OCI-LY3 (cell line): ENCODE results near the gene ETV1.

Experiments used
- EZH2phosphoT487 ChIP-seq: fragments of 200-600 bp; shearing (Covaris generic); IDR thresholded peaks from 2 replicates; pipeline ENCODE4 v1.6.1; 2018; ENCODE audit warnings: antibody characterized with exemption, mixed run types, low read depth
- TF ChIP-seq, protein P1 (sequence below): fragments of 200-600, 300-600 bp; sonication (generic); IDR thresholded peaks from 2 replicates; pipeline ENCODE4 v1.5.1; 2014; ENCODE audit warnings: antibody characterized with exemption, low read length, low read depth

GRCh38 chr7:13933536-13933935, 55.9 kb downstream of the ETV1 start:
- TF ChIP-seq, protein P1, sequence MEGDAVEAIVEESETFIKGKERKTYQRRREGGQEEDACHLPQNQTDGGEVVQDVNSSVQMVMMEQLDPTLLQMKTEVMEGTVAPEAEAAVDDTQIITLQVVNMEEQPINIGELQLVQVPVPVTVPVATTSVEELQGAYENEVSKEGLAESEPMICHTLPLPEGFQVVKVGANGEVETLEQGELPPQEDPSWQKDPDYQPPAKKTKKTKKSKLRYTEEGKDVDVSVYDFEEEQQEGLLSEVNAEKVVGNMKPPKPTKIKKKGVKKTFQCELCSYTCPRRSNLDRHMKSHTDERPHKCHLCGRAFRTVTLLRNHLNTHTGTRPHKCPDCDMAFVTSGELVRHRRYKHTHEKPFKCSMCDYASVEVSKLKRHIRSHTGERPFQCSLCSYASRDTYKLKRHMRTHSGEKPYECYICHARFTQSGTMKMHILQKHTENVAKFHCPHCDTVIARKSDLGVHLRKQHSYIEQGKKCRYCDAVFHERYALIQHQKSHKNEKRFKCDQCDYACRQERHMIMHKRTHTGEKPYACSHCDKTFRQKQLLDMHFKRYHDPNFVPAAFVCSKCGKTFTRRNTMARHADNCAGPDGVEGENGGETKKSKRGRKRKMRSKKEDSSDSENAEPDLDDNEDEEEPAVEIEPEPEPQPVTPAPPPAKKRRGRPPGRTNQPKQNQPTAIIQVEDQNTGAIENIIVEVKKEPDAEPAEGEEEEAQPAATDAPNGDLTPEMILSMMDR: no peak
- TF ChIP-seq EZH2phosphoT487: no peak
